Natural killer cell treated with Interleukin-12 subunit alpha and Interleukin-12 subunit beta and Interleukin-15 and Interleukin-18, amount 100 ng/mL, for 72 hours (primary cell): ENCODE results near the gene CDC14A. TPM values are rescaled to one million over a fixed set of nuclear protein-coding genes. Genes with fewer than 3 reads are reported as not detected.
A peak's percentile ranks its signal among the peaks of the same experiment; 100 is the strongest.

Experiments used
- ATAC-seq, 2 donors: fragments of 150-1000 bp; cut with Tn5 transposase in 1 of 2; sonication (Bioruptor Pico), chemical (Tn5 transposase) in 1 of 2; 2 replicates each; pipeline ENCODE4 v1.10.0; 2021
- DNase-seq: peaks from one replicate; pipeline ENCODE4 v3.0.0; 2022; ENCODE audit warnings: low spot score
- H3K27ac Mint-ChIP-seq, 2 donors: 1 replicate in 1 of 2; 2 replicates in 1 of 2; pipeline ENCODE4 v1.8.0; 2022; ENCODE audit warnings: mixed read lengths in 2 of 2, mild to moderate bottlenecking in 1 of 2, moderate library complexity in 1 of 2
- H3K27me3 Mint-ChIP-seq, 2 donors: 1 replicate in 1 of 2; 2 replicates in 1 of 2; pipeline ENCODE4 v1.8.0; 2022; ENCODE audit warnings: mixed read lengths in 2 of 2
- H3K36me3 Mint-ChIP-seq: one replicate; pipeline ENCODE4 v1.8.0; 2022; ENCODE audit warnings: mixed read lengths
- H3K4me1 Mint-ChIP-seq, 2 donors: 1 replicate in 1 of 2; 2 replicates in 1 of 2; pipeline ENCODE4 v1.8.0; 2022; ENCODE audit warnings: low read depth in 2 of 2, mixed read lengths in 2 of 2, mild to moderate bottlenecking in 1 of 2
- H3K4me3 Mint-ChIP-seq: one replicate; pipeline ENCODE4 v1.8.0; 2022; ENCODE audit warnings: mixed read lengths
- H3K9me3 Mint-ChIP-seq: 2 replicates; pipeline ENCODE4 v1.8.0; 2022; ENCODE audit warnings: mixed read lengths
- total RNA-seq, 2 donors: library from RNA; stranded (reverse); gene quantifications; one replicate each; pipeline ENCODE4 v1.2.3, GENCODE V29; 2022

The CDC14A gene
- total RNA-seq, 2 donors from 2014 or later: 15.0 to 26.9 TPM

DNA sequence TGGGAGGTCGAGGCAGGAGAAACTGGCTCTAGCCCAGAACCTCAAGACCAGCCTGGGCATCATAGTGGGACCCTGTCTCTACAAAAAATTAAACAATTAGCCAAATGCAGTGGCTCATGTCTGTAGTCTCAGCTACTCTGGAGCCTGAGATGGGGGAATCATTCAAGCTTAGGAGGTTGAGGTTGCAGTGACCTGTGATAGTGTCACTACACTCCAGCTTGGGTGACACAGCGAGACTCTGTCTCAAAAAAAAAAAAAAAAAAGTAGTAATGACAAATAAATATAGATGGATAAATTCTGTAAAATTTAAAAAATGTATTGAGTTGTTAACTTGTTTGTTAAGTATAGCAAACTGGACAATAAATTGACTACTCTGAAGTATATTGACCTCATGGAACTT, 5.9 kb upstream of the CDC14A start:
- no peaks in the 10 kb centered on the region for H3K27me3 Mint-ChIP-seq
- no peak overlapping the region for H3K4me3 Mint-ChIP-seq
- H3K4me1 Mint-ChIP-seq: peaks cover 4 to 5% of the 10 kb centered on the region in 2 donors
- no peaks in the 10 kb centered on the region for H3K36me3 Mint-ChIP-seq
- no peak for ATAC-seq
- DNase-seq: no peak
- H3K9me3 Mint-ChIP-seq: no peaks in the 10 kb centered on the region
- H3K27ac Mint-ChIP-seq: no peak overlapping the region

DNA sequence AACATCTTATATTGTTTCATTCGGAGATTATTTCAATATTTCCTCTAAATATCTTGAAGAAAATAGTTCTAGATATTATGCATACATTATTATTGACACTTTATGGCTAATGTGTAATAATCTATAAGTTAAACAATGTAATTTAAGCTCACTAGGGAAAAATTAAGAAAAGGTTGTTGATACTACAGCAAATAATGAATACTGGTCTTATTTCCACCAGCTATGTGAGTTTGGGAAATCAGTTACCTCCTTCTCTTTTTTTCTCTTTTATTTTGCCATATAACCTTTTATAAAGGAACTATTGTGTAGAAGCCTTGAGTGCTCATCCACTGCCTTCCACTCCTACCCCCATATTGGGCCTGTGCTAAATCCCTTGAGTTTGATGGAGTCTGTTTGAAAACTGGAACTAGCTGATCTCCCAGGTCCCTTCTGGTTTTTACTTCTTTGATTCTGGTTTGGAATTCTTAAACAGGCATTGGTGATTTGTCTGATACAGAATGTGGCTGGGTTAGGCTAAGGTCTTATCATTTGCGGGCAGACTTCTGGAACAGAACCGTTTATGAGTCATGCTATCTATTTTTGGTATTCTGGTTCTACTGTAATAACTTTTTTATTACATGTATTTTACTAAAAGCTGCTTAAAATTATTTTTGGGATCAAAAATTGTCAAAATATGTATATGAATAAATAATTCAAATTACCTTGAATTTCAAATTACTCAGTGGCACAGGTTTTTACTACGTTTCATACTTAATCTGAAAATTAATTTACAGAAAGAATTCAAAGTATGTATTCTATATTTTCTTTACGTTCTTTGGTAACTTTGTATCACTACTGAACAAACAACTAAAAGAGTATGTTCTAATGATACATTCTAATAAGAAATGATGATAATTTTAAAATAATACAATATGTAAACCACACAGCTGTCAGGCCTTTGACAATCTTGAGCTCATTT, 5.0 kb upstream of the CDC14A start:
- ATAC-seq: no peak
- Mint-ChIP-seq H3K9me3 (no peaks in the 10 kb centered on the region), H3K27me3 (no peaks in the 10 kb centered on the region), H3K27ac (no peak overlapping the region), H3K4me3 (no peak overlapping the region), H3K4me1 (peaks cover 7 to 11% of the 10 kb centered on the region in 2 donors), H3K36me3 (no peaks in the 10 kb centered on the region)
- DNase-seq: no peak

DNA sequence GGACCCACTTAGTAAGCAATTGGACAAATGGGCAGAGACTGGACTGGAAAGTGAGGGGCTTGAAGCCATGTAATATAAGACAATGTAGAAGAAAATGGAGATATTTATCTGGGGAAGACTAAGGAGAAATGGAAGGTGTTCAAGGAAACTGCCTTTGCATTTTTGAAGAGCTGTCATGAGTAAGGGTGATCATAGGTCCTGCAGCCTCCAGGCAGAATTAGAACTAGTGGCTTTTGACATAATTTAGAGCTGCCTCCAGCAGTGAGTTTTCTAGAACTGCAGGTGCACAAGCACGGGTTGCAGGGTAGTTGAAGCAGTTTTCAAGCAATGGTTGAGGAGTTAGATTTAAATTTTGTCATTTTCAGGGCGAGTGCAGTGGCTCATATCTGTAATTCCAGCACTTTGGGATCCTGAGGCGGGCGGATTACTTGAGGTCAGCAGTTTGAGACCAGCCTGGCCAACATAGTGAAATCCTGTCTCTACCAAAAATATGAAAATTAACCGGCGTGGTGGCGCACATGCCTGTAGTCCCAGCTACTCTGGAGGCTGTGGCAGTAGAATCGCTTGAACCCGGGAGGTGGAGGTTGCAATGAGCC, 3.7 kb upstream of the CDC14A start:
- Mint-ChIP-seq H3K27ac (no peak overlapping the region), H3K4me3 (peak overlapping the region; percentile 1), H3K27me3 (no peaks in the 10 kb centered on the region), H3K36me3 (peaks cover 6% of the 10 kb centered on the region), H3K4me1 (peaks cover 12 to 19% of the 10 kb centered on the region in 2 donors), H3K9me3 (no peaks in the 10 kb centered on the region)
- DNase-seq (no peak), ATAC-seq (no peak)

DNA sequence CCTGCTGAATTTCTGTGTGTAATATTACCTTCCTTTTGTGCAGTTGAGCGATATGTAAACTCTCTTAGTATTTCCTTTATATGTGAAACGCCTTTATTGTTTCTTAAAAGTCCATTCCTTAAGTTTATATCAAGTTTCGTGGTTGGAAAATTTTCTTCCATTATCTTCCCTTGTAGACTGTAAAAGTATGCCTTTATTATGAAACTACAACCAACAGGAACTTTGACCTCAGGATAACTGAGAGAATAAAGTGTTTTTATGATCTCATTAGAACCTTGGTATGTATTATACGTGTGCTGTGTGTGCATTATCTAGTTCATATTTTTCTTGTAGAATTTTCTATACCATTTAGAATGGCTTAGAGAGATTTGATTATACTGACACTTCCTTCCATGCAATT, 3.1 kb upstream of the CDC14A start:
- DNase-seq: no peak

DNA sequence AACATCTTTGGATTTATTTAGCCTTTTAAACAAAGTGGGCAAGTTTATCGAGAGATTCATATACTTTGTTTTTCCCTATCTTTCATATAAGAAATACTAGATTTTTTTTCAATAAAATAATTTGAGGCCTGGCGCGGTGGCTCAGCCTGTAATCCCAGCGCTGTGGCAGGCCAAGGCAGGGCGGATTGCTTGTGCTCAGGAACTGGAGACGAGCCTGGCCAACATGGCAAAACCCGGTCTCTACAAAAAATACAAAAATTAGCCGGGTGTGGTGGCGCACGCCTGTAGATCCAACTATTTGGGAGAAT, 1.6 kb upstream of the CDC14A start:
- H3K27ac Mint-ChIP-seq: peak overlapping the region; percentile 87 to 91
- H3K27me3 Mint-ChIP-seq: no peaks in the 10 kb centered on the region
- peaks cover 32 to 39% of the 10 kb centered on the region in 2 donors for H3K4me1 Mint-ChIP-seq
- peak overlapping the region; percentile 98 for H3K4me3 Mint-ChIP-seq
- ATAC-seq (no peak), DNase-seq (no peak)
- no peaks in the 10 kb centered on the region for H3K9me3 Mint-ChIP-seq
- peaks cover 9% of the 10 kb centered on the region for H3K36me3 Mint-ChIP-seq

More for the DNA sequence above, 3.1 kb upstream of the CDC14A start:
- Mint-ChIP-seq H3K4me3 (no peak overlapping the region), H3K27me3 (no peaks in the 10 kb centered on the region), H3K4me1 (peaks cover 18 to 24% of the 10 kb centered on the region in 2 donors), H3K36me3 (peaks cover 9% of the 10 kb centered on the region), H3K9me3 (no peaks in the 10 kb centered on the region), H3K27ac (no peak overlapping the region)
- no peak for ATAC-seq

DNA sequence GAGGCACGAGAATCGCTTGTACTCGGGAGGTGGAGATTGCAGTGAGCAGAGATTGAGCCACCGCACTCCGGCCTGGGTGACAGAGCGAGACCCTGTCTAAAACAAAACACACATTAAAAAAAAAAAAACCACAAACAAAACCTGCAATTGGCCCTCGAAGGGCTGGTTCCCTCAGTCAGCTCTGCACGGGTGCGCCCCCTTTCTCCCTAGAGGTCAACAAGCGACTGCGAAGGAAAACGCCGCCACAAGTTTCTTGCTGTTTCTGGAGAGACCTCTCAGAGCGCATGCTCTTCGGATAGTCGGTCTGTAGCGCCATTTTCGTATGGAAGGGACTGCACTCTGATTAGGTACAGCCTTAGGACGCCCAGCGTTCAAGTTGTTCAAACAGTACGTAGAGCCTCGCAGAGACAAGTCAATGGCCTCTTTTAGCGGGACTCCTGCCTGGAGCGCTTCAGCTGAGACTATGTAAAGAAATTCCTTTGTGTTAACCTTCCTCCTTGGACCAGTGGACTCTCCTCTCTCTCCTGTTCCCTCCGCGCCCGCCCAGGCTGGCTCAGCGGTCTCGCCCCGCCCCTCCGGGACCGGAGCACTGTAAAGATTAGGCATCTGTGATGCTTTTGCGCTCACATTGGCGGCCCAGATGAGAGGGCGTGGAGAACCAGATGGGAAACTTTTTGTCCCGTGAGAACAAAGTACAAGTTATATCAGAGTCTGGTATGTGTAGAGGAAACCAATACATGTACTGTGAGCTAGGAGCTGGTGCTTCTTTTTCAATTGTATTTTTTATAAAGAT, 1.0 kb upstream of the CDC14A start:
- peaks cover 9% of the 10 kb centered on the region for H3K36me3 Mint-ChIP-seq
- H3K4me1 Mint-ChIP-seq: peaks cover 37 to 45% of the 10 kb centered on the region in 2 donors
- DNase-seq (peak; percentile 90), ATAC-seq (peak; percentile 83)
- H3K4me3 Mint-ChIP-seq: peak overlapping the region; percentile 98
- H3K27me3 Mint-ChIP-seq: no peaks in the 10 kb centered on the region
- peak overlapping the region; percentile 87 to 91 for H3K27ac Mint-ChIP-seq
- no peaks in the 10 kb centered on the region for H3K9me3 Mint-ChIP-seq

DNA sequence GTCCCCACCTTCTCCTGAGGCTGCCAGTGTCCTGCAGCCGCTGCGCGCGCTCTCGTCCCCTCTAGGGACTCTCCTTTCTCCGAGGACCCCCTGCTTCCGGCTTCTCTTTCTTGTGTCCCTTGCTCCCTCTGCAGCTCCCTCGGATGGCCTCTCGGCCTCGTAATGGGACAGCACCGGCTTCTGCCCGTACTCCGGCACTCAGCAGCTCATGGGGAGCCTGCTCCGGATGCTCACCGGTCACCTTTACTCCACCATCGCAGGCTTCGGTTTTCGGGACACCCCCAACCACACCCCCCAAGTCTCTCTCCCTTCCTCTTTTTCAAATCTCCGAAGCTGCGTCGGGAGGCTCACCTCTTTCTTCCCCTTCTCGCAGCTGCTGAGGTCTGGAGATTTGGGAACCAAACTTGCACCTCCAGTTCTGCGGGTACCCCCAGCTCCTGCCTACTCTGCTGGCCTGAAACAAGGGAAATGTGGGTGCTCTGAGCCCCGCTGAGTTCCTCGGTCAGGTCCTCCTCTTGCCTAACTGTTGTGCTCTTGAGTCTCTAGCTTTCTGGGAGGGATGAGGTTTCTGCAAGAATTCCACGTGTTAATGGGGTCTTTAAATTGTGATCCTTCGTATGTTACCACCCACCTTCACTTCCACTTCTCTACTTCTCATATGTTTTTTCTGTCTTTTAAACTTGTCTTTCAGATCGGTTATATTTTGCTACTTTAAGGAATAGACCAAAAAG, 930 bp downstream of the CDC14A start:
- Mint-ChIP-seq H3K27ac (peak overlapping the region; percentile 86 to 88), H3K4me3 (peak overlapping the region; percentile 98), H3K36me3 (peaks cover 9% of the 10 kb centered on the region), H3K9me3 (no peaks in the 10 kb centered on the region), H3K27me3 (no peaks in the 10 kb centered on the region), H3K4me1 (peaks cover 45 to 61% of the 10 kb centered on the region in 2 donors)
- ATAC-seq (peak; percentile 1 to 19), DNase-seq (no peak)

DNA sequence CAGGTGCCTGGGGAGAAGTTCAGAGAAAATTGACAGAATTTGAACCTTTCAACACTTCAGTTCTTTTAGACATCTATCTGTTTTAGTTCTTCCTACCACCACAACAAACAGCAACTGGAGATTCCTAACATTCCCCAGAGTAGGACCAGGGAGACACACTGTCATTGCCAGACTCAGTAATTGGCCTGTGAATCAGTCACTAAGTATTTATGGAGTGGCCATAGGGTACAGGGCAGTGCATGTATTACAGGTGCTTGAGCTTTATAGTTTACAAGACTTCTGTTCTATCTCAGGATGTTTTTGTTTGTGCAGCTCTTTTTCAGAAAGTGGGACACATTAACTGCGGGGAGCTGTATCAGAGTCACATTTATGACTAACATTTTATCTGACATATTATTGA, 1.7 kb downstream of the CDC14A start:
- ATAC-seq: no peak
- Mint-ChIP-seq H3K4me1 (peaks cover 49 to 63% of the 10 kb centered on the region in 2 donors), H3K27ac (peak overlapping the region; percentile 86 to 88), H3K4me3 (peak overlapping the region; percentile 98), H3K9me3 (no peaks in the 10 kb centered on the region), H3K27me3 (no peaks in the 10 kb centered on the region), H3K36me3 (peaks cover 9% of the 10 kb centered on the region)
- DNase-seq: no peak

DNA sequence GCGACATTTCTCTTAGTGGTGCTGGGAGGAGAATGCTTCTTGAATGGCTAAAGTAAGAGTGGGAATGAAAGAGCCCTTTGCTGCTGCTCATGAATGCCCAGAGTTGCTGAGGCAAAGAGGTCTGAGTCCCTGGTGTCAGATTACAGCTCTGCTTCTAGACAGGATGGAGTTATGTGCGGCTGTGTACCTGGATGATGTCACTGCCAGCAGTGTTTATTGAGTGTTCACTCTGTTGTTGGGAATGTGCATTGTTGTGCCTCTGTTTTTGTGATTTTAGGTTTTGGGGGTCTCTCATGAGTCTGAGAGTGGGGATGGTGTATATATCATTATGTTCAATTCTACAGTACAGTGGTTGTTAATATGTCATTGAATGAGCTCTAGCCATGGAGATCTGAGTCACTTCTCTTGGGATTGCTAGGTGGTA, 2.7 kb downstream of the CDC14A start:
- Mint-ChIP-seq H3K4me3 (peak overlapping the region; percentile 98), H3K36me3 (peaks cover 9% of the 10 kb centered on the region), H3K27ac (peak overlapping the region; percentile 86 to 88)

DNA sequence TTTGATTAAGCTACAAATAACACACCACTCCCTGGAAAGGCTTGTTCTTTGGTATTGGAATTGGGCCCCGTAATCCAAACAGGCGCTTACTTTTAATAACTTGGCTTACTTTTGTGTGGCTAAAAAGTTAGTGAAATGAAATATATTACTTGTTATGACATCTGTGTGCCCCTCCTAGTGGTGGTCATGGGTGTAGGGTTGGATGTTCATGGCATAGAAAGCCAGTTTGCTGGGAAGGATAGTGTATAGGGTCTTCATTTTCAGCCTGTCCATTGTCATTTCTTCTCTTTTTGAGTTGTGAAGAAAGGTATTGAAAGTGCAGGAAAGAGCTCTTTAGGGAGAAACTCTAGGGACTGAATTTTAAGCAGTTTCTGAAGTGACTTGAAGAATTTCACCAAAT, 5.9 kb downstream of the CDC14A start:
- peaks cover 15% of the 10 kb centered on the region for H3K36me3 Mint-ChIP-seq
- no peaks in the 10 kb centered on the region for H3K9me3 Mint-ChIP-seq
- ATAC-seq (no peak), DNase-seq (no peak)
- peaks cover 56 to 63% of the 10 kb centered on the region in 2 donors for H3K4me1 Mint-ChIP-seq
- peak overlapping the region in 1 of 2 donors; percentile 42 for H3K27ac Mint-ChIP-seq
- no peak overlapping the region for H3K4me3 Mint-ChIP-seq
- no peaks in the 10 kb centered on the region for H3K27me3 Mint-ChIP-seq

More for the DNA sequence above, 2.7 kb downstream of the CDC14A start:
- DNase-seq: no peak
- Mint-ChIP-seq H3K4me1 (peaks cover 53 to 63% of the 10 kb centered on the region in 2 donors), H3K9me3 (no peaks in the 10 kb centered on the region), H3K27me3 (no peaks in the 10 kb centered on the region)
- ATAC-seq: no peak

DNA sequence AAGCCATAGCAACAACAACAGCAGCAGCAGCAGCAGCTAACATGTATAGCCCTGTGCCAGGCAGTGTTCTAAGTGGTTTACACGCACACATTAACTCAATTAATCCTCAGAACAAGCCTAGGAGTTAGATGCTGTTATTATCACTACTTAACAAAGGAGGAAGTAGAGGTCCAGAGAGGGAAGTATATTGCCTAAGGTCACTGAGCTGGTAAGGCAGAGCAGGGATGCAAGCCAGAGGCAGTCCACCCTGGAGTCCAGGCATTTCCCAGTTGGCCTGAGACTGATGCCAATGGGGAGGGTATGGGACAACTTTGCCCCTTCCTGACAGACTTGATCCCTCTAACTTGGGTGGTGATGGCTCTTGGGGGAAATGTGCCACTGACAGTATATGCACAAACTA, 6.8 kb downstream of the CDC14A start:
- Mint-ChIP-seq H3K27ac (no peak overlapping the region), H3K4me1 (peaks cover 46 to 53% of the 10 kb centered on the region in 2 donors), H3K9me3 (no peaks in the 10 kb centered on the region), H3K27me3 (no peaks in the 10 kb centered on the region), H3K36me3 (peaks cover 8% of the 10 kb centered on the region), H3K4me3 (peak overlapping the region; percentile 2)
- ATAC-seq: no peak
- DNase-seq: no peak

DNA sequence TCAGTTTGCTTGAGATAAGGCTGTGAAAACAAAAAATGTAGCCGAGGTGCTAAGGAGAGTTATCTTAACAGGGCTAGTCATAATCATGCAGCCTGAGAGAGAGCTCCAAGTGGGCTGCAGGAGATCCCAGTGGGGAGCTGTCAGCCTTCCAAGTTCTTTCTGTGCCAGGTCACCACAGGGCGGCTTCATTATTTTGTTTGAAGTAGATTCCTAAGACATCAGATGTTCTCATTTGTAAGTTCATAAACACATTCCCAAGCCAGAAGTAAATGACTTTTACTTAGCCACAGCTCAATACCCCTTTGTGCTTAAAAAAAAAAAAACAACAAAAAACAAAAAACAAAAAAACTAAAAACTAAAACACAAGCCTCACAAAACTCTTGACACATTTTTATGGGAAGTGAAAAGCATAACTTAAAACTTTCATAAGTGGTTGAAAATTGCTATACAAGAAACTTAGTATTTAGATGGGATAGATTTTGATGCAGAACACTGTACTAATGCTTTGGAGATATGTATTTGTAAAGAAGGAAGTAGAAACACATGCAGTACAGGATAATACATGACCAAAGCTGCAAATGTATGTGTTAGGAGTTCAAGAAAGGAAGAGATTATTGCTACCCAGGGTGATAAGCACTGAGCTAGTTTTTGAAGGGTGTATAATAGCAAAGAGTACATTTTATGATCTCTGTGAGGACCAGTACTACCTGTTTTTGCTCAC, 8.6 kb downstream of the CDC14A start:
- DNase-seq (no peak), ATAC-seq (no peak)
- Mint-ChIP-seq H3K27me3 (no peaks in the 10 kb centered on the region), H3K27ac (peak overlapping the region; percentile 8 to 31), H3K4me3 (no peak overlapping the region), H3K9me3 (no peaks in the 10 kb centered on the region), H3K4me1 (peaks cover 46 to 51% of the 10 kb centered on the region in 2 donors), H3K36me3 (peaks cover 8% of the 10 kb centered on the region)
